Upper lobe of right lung (tissue), 1 donor: Measurements from ENCODE around the gene TEKT5. TPM values are rescaled to one million over a fixed set of nuclear protein-coding genes. Genes with fewer than 3 reads are reported as not detected.

Source experiments
- ATAC-seq: fragments of 200-7000 bp; cut with Tn5 transposase; one replicate; pipeline ENCODE4 v1.9.1; 2020; ENCODE audit warnings: mild to moderate bottlenecking, moderate library complexity
- DNase-seq: peaks from one replicate; pipeline ENCODE4 v3.0.0-alpha.2; 2020
- H3K27ac ChIP-seq: fragments of 200-600 bp; one replicate; pipeline ENCODE4 v1.8.0; 2022
- H3K27me3 ChIP-seq: fragments of 200-600 bp; one replicate; pipeline ENCODE4 v1.8.0; 2022; ENCODE audit warnings: mild to moderate bottlenecking
- H3K36me3 ChIP-seq: fragments of 200-600 bp; one replicate; pipeline ENCODE4 v1.8.0; 2022
- H3K4me1 ChIP-seq: fragments of 200-600 bp; one replicate; pipeline ENCODE4 v1.8.0; 2022
- H3K4me3 ChIP-seq: fragments of 200-600 bp; one replicate; pipeline ENCODE4 v1.8.0; 2022; ENCODE audit warnings: mild to moderate bottlenecking
- H3K9me3 ChIP-seq: fragments of 200-600 bp; one replicate; pipeline ENCODE4 v1.8.0; 2022
- CTCF ChIP-seq: fragments of 200-600 bp; IDR thresholded peaks from one replicate; pipeline ENCODE4 v1.8.0; 2022; ENCODE audit warnings: antibody characterized with exemption
- intact Hi-C: fragments of 100-400 bp; cut with DNase I; formaldehyde crosslinking; loops from one replicate; pipeline ENCODE4 v1.11.0; 2022
- total RNA-seq: library from RNA; stranded (reverse); fragmentation: NEBNext Ultra II Directional; extraction: Animal tissue kit (Norgen Biotek cat#: 25700); gene quantifications from one replicate; pipeline ENCODE4 v1.2.1, GENCODE V29; 2021
- donor health status: DM: no; HTN: yes; CAD: no; lungs with severe emphysema.

TEKT5 gene
- total RNA-seq, 1 donor from 2014 or later, result not detected

GRCh38 chr16:10740000-10740844 lies 45.5 kb upstream of the TEKT5 start:
- no peak for DNase-seq

GRCh38 chr16:10738231-10739077 lies 43.7 kb upstream of the TEKT5 start:
- DNase-seq, result no peak
- H3K4me1 ChIP-seq, result peaks cover 22% of the 10 kb centered on the region
- H3K4me3 ChIP-seq, result no peak overlapping the region
- intact Hi-C loops, result loop anchor here (5.0 kb wide), 1 partner anchor 221 kb away; no protein-coding TSS in a partner anchor
- H3K27ac ChIP-seq, result peak overlapping the region; percentile 44
- H3K9me3 ChIP-seq, result peaks cover 2% of the 10 kb centered on the region
- no peak for TF ChIP-seq CTCF
- no peaks in the 10 kb centered on the region for H3K27me3 ChIP-seq
- no peaks in the 10 kb centered on the region for H3K36me3 ChIP-seq
- peak; percentile 57 for ATAC-seq

More at GRCh38 chr16:10740000-10740844, 45.5 kb upstream of the TEKT5 start:
- Histone ChIP-seq H3K4me1 (peaks cover 32% of the 10 kb centered on the region), H3K36me3 (no peaks in the 10 kb centered on the region), H3K4me3 (no peak overlapping the region), H3K27ac (no peak overlapping the region), H3K9me3 (no peaks in the 10 kb centered on the region), H3K27me3 (no peaks in the 10 kb centered on the region)
- TF ChIP-seq CTCF, result no peak
- intact Hi-C loops, result loop anchor here (5.0 to 10.0 kb wide), 2 partner anchors 185 to 223 kb away; no protein-coding TSS in a partner anchor
- ATAC-seq, result no peak

- Histone ChIP-seq H3K4me1 (peaks cover 18% of the 10 kb centered on the region), H3K4me3 (peak overlapping the region; percentile 16), H3K27me3 (no peaks in the 10 kb centered on the region), H3K27ac (peak overlapping the region; percentile 44), H3K36me3 (no peaks in the 10 kb centered on the region), H3K9me3 (peaks cover 3% of the 10 kb centered on the region)
- no peak for DNase-seq
- peak; percentile 96 for TF ChIP-seq CTCF
- intact Hi-C loops, result loop anchor here (5.0 kb wide), 1 partner anchor 220 kb away; no protein-coding TSS in a partner anchor
- peak; percentile 94 for ATAC-seq
Measured at GRCh38 chr16:10737068-10737625, 42.4 kb upstream of the TEKT5 start.

GRCh38 chr16:10731790-10732189 lies 37.1 kb upstream of the TEKT5 start:
- ATAC-seq, result no peak
- no peak overlapping the region for H3K4me3 ChIP-seq
- intact Hi-C loops, result no loop called here
- no peak overlapping the region for H3K27ac ChIP-seq
- H3K4me1 ChIP-seq, result no peaks in the 10 kb centered on the region
- no peak for DNase-seq
- no peaks in the 10 kb centered on the region for H3K27me3 ChIP-seq
- H3K9me3 ChIP-seq, result peaks cover 3% of the 10 kb centered on the region
- TF ChIP-seq CTCF, result no peak
- H3K36me3 ChIP-seq, result no peaks in the 10 kb centered on the region
